HG02870 (cell line): ENCODE data around the gene C19orf44.
A peak's percentile ranks its signal among the peaks of the same experiment; 100 is the strongest.
"Not testable (repeated sequence)": the region's sequence is repeated elsewhere in the genome, so short reads cannot be mapped to it uniquely, and the experiment has no call there.

Experiments used
- ATAC-seq: cut with Tn5 transposase; IDR thresholded peaks from one replicate; pipeline ENCODE4 v1.9.1; 2021; ENCODE audit warnings: mild to moderate bottlenecking, moderate library complexity; ENCODE audit not compliant: unreplicated experiment

Gene C19orf44

DNA sequence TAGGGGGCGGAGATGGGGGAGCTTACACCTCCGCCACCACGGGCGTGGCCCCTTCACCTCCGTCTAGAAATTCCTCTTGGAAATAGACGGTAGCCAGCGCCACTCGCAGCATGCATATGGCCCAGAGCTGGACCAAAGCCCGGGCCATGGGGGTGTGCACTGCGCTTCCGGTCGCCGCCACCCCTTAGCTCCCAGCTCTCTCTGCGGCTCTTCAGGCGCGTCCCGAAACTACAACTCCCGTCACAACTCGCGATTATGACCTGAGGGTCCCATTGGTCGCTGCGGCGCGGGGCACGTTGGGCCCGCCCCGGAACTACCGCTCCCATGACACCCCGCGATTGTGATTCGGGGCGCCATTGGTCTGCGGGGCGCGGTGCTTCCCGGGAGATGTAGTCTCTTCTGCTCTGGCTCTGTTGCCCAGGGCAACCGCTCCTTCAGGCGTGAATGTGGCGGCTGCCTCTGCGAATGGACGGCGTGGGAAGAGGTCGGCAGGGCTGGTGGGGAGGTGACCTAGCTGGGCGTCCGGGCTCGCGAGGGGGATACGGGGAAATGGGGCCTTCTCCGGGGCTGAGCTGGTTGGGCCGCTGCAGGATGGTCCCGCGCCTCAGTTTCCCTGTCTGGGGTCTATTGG lies at the start of gene C19orf44, which contains the start of gene CALR3:
Gene C19orf44 (plus strand): TSS at position 413 of the 631 bp plus-strand sequence. CDS start 4,399 bp downstream, outside the sequence.
Gene CALR3 (minus strand): TSS at position 186 of the 631 bp plus-strand sequence. CDS start 38 bp downstream, at position 148.
- peak; percentile 97 for ATAC-seq

DNA sequence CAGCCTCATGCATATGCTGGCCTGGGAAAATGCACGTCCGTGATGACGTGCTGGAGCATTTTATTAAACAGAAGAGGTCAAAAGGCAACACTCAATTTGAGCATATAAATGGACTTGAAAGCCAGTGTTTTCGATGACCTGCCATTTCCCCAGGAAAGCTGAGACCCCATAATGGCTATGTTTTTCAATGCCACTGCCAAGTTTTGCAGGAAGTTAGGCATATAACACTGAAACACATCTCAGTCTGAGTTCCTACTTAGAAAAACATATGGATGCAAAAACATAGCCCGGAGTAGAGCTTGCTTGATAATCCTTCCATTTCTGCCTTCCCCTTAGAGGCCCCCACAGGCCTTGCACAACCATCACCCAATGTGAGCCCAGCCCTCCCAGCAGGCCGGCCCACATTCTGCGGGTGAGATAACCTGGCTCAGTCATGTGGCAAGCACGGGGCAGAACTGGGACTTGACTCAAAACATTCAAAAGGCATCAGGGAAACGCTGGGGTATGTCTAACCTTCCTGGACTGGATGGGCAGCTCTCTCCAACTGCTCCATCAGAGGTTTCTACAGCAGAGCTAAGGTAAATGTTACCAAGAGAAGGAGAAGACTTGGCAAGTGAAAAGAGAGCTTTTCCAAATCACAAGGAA lies 49.3 kb upstream of the C19orf44 start:
- no peak for ATAC-seq

DNA sequence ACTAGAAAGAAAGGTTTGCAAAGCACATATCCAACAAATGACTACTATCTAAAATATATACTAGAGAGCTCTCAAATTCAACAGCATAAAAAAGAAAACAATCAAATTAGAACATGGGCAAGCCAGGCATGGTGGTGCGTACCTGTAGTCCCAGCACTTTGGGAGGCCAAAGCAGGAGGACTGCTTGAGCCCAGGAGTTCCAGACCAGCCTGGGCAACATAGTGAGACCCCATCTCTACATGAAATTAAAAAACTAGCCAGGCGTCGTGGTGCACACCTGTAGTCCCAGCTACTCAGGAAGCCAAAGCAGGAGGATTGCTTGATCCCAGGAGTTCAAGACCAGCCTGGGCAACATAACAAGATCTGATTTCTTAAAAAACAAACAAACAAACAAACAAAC lies 47.3 kb upstream of the C19orf44 start:
- not testable (repeated sequence) for ATAC-seq

DNA sequence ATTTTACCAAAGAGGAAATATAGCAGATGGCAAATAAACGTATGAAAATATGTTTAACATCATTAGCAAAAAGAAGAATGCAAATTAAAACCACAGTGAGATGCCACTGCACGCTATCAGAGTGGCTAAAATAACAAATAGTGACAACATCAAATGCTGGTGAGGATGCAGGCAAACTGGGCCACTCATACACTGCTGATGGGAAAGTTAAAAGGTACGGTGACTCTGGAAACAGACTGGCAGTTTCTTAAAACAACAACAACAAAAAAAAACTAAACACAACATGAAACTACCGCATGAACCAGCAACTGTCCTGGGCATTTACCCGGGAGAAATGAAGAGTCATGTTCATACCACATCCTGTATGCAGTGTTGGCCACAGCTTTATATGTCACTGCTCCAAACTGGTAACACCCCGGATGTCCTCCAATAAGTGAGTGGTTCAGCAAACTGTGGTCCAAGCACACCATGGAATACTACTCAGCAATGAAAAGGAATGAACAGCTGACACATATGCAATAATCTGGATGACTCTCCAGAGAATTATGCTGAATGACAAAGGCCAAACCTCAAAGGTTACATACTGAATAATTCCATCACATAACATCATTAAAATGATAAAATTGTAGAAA lies 46.7 kb upstream of the C19orf44 start:
- ATAC-seq, result no peak

DNA sequence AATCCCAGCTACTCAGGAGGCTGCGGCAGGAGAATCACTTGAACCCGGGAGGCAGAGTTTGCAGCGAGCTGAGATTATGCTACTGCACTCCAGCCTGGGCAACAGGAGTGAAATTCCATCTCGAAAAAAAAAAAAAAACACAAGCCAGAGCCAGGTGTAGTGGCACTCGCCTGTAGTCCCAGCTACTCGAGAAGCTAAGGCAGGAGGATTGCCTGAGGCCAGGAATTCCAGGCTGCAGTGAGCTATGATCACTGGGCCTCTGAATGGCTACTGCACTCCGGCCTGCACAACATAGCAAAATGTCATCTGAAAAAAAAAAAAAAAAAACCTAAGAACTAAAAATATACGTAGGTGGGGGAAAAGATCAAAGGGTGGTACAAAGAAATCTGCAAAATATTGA lies 43.9 kb upstream of the C19orf44 start:
- no peak for ATAC-seq

DNA sequence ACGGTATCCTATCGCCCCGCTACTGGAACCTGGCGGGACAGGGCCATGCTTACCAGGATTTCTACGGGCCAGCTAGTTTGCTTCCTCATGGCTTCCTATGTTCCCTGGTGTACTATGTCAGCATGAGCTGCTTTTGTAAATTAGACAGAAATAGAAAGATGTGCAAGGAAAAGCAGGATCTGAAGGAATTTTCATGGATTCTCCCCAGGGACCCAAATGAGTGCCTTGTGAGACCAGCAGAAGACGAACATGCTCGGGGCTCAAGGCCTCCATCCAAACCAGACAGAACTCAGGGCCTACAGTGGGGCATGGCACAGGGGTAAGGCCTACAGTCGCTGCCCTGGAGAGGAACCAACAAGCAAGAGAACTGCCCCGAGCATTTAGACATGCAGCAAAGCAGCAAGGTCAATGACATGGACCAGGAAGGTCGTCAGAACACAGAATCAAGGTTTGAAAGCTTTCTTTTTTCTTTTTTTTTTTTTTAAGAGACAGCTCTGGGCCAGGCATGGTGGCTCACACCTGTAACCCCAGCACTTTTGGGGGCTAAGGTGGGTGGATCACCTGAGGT lies 41.8 kb upstream of the C19orf44 start:
- ATAC-seq, result no peak

DNA sequence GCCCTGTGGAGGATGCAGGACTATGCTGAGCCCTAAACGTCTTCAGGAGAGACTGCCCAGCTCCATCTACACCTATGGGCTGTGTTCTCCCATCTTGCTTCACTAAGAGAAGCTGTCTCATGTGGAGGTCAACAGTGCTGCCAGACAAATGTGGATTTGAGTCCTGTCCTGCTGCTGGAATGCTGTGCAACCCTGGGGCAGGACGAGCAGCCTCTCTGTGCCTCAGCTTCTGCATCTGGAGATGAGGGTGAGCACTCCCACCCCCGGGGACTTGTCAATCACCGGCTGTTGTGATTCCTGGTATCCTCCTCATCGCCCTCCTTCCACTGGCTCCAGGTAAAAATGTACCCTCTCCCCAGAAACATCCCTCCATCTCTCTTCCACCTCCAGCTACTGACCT lies 40.7 kb upstream of the C19orf44 start:
- no peak for ATAC-seq

DNA sequence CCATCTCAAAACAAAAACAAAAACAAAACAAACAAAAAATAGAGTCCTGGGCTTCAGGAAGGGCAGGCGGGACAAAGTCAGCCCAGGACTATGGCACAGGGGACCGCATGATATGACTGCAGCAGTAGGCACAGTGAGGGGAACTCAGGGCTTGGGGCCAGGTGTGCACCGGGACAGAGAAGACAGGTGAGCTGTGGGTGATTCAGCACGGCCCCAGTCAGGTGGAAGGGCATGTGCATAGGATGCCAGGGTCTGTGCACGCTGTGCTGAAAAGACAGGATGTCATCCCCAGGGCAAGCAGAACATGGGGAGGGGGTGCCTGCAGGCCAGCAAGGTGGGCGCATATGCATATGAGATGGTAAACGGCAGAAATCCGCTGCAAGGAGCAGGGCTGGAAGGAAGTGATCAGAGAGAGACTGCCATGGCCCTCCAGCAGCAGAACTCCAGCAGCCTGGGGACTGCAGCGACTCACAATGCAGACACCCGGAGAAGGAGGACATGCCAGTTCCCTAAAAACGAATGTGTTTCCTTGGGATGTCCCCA lies 39.5 kb upstream of the C19orf44 start:
- no peak for ATAC-seq

DNA sequence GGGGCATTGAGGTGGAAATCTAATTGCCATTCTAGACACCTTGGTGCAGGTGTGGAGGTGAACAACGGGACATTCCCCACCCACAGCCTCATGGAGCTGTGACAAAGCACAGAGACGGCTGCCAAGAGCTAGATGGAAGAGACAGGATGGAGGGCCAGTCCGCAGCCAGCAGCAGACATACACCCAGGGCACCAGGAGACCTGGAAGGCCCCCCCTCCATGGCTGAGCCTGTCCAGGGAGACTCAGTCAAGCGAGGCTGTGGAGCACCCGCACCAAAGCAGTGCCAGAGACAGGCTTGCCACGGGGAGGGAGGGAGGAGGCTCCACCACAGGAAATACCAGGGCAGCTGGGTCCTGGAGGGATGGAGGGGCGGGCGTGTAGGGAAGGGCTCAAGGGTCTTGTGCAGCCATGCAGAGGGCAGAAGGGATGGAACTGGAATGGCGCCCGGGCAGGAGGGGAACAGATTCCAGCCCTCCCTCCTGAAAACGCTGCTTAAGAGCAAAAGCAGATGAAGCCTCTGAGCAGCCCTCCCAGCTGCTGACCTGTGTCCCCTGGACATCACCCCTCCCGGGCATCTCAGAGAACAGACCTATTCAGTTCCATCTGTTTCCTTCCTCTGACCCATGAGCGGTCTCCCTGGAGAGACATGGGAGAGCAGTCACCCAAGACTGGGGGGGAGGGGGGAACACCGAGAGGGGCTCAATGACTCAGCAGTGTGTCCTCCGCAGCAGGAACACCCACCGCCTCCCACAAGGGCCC lies 38.8 kb upstream of the C19orf44 start:
- ATAC-seq, result no peak

DNA sequence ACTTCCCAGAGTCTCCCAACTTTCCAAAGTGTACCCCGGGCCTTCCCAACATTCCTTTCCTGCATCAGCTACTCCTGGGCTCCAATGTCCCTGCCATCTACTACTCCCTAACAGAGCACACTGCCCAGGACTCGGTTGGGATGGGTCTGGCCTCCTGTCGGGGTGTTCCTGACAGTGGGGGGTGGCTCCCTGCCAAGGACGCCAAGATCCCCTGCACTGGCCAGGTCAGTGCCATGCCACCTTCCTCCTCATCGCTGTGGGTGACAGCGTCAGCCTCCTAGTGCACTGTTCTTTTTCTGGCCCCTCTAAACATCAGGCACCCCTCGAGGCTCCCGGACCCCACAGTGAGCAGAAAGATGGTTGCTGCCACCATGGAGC lies 38.3 kb upstream of the C19orf44 start:
- no peak for ATAC-seq

DNA sequence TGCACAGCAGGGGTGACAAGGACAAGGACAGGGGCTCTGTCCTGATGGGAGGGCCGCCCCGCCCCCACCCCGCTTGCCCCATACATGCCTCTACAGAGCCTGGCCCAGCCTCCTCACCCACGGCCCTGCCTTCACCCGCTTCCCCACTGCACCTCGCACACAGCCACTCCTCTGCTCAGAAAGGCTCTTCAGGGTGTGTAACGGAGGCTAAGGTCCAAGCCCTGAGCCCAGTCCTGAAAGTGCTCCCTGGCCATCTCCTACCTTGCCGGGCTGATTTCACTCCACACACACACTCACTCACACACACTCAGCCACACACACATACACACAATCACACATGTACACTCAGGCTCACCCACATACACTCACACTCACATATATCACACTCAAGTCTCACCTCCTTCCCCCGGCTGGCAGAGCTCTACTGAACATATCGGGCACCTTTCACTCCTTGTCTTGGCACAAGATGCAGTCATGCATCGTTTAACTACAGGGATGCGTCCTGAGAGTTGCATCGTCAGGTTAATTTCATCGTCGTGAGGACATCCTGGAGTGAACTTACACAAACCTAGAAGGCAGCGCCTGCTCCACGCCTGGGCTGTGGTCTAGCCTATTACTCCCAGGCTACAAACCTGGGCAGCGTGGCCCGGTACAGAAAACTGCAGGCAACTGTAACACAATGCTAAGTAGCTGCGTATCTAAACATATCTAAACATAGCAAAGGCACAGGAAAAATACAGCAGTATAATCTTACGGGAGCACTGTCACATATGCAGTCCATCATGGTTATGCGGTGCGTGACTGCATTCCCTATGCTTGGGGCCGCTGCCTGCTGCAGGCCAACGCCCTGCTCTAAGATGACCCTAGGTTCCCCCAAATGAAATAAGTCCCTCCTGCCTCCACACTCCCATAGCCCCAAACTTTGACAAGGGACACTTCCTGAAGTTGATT lies 37.5 kb upstream of the C19orf44 start:
- no peak for ATAC-seq

DNA sequence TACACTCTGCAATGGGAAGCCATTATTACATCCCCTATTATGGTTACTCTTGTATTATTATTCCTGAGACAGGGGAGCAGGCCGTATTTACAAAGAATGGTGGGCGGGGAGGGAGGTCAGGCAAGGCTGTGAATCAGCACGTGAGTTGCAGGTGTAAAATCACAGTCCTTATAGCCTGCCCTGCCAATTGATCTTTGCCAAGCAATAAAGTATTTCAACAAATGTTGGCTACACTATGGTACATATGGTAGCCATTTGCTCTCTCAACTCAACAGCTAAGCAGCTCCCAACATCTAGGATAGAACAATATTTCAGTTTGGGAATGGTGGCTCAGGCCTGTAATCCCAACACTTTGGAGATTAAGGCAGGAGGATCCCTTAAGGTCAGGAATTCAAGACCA lies 36.5 kb upstream of the C19orf44 start:
- no peak for ATAC-seq

DNA sequence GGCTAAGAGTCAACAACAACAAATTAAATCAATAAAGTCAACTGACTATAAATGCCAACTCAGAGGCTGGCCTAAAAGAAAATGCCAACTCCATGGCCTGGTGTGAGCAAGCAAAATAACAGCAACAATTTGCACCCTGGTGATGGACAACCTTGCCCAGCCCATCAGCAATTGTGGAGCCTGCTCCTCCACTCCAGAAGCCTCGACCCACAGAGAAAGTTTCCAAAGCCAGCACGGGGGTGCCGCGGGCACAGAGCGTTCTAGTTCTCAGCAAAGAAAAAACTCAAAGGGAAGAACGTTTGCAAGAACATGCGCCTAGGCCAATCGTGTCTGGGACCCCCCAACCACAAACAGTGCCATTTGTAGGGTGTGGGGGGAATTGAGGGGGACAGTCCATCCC lies 35.7 kb upstream of the C19orf44 start:
- no peak for ATAC-seq

DNA sequence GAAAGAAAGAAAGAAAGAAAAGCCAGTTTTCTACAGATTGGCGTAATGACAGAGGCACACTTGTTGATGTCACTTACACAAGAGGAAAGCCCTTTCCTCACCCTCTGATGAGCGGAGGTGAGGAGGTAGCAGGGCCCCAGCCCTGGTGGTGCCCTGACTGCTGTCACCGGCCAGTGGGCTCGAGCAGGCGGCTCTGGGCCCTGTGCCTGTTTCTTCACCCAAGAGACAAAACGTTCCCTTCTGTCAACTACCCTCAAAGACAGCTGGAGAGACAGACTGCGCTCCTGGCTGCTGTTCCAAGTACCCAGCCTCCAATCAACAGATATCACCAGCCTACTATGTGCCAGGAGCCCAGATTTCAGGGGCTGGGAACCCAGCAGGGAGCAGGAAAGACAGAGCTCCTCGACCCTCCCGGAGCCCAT lies 34.6 kb upstream of the C19orf44 start:
- ATAC-seq, result no peak

DNA sequence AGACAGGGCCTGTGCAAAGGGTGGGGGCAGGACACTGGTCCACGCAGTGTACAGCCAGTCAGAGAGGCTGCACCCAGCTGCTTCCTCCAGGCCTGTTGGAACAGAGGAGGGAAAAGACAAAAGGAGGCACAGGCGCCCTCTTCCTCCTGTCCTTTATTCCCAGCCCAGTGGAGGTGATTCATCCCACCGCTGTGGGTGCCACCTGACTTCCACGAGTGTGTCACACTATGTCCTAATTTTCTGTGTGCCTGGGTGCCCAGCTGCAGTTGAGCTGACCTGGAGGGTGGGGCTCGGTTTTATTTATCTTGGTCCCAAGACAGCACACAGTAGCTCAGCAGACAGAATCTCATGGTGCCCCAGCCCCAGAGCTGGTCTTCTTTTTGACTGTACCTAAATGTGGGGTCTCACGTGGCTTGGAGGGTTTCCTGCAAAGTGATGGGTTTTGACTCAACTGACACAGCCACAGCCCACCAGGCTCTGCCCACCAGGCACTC lies 33.4 kb upstream of the C19orf44 start:
- no peak for ATAC-seq

DNA sequence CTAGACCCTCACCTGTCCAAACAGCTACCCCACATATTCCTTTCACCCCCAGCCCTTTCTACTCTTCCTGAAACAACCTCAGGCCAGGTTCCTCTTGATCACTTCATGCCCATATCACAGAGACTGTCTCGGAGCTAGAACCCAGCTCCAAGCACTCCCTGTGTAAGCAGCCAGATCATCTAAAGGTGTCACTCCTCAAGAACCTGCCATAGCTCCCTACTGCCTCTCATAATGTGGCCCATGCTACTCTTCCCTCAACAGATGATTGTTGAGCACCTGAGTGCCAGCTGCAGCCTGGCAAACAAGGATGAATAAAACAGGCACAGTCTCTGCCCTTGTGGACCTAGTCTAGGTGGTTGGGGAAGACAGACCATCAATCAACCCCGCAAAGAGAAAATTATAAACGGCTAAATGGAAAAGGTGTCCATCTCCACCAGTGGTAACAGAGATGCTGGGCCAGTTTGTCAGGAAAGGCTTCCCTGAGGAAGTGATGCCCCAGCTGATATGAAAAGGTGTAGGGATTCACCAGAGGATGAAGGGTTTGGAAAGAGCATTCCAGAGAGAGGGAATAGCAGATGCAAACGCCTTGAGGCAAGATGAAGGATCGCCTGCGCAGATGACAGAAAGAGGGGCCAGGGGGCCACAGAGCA lies 32.7 kb upstream of the C19orf44 start:
- no peak for ATAC-seq

DNA sequence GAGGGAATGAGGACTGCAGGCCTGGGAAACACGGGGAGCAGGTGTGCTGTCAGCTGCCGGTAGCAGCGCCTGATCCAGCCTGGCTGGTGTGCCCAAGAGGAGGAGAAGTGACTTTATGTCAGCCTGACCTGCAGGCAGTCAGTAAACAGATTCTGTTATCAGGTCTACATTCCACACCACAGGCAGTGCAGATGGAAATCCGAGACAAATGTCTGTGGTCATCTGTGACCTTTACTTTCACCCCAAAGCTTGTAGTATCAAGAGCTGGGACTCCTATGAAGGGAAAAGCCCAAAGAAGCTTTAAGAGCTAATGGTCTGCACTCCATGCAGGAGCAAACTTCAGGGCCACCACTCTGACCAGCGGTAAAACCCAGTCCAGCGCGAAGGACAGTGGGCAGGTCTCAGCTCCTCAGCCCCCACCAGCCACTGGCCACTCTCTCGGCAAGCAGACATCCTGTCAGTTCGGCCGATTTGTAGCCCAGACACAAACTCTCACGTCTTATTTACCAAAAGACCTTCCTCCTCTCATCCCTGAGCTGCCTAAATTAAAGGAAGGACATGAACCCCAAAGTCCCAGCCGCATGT lies 32.1 kb upstream of the C19orf44 start:
- ATAC-seq, result no peak

DNA sequence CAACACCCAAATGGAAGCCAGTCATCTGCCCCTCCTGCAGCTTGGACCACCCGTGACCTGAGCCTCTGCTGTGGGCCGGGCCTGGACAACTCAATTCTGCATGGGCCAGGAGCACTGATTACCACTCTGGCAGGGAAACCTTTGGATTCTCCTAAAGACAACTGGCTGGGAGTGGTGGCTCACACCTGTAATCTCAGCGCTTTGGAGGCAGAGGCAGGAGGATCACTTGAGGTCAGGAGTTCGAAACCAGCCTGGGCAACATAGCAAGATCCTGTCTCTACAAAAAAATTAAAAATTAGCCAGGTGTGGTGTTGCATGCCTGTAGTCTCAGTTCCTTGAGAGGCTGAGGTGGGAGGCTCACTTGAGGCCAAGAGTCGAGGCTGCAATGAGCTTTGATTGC lies 31.0 kb upstream of the C19orf44 start:
- ATAC-seq, result no peak
